WI38 (cell line): ENCODE results near the gene GAK.

Experiments used
- H3K4me3 ChIP-seq: 2 replicates; pipeline ENCODE4 v1.5.1; 2011; ENCODE audit warnings: low read depth, mild to moderate bottlenecking, control low read depth, low read length
- CTCF ChIP-seq: IDR thresholded peaks from 2 replicates; pipeline ENCODE4 v1.5.1; 2012; ENCODE audit warnings: low read depth, mild to moderate bottlenecking, control low read depth, low read length

The GAK gene

GRCh38 chr4:957581-958313 lies 25.6 kb upstream of the GAK start:
- no peak overlapping the region for H3K4me3 ChIP-seq
- TF ChIP-seq CTCF, result no peak

GRCh38 chr4:957231-957580 lies 25.1 kb upstream of the GAK start:
- TF ChIP-seq CTCF, result no peak
- H3K4me3 ChIP-seq, result no peak overlapping the region

- no peak for TF ChIP-seq CTCF
- no peak overlapping the region for H3K4me3 ChIP-seq
These were observed 24.6 kb upstream of the GAK start for GRCh38 chr4:956531-957230.

- H3K4me3 ChIP-seq, result no peak overlapping the region
- no peak for TF ChIP-seq CTCF
These were observed 23.8 kb upstream of the GAK start for GRCh38 chr4:955931-956381.

- no peak overlapping the region for H3K4me3 ChIP-seq
- no peak for TF ChIP-seq CTCF
These were observed 23.2 kb upstream of the GAK start for GRCh38 chr4:955161-955921.

- H3K4me3 ChIP-seq, result no peak overlapping the region
- no peak for TF ChIP-seq CTCF
These were observed 22.3 kb upstream of the GAK start for GRCh38 chr4:954211-955020.
